HG03442 (cell line): ENCODE results near the gene EEF1A2.

Experiments
- ATAC-seq: cut with Tn5 transposase; IDR thresholded peaks from one replicate; pipeline ENCODE4 v1.9.1; 2021; ENCODE audit warnings: mild to moderate bottlenecking, moderate library complexity; ENCODE audit not compliant: unreplicated experiment

The EEF1A2 gene

DNA sequence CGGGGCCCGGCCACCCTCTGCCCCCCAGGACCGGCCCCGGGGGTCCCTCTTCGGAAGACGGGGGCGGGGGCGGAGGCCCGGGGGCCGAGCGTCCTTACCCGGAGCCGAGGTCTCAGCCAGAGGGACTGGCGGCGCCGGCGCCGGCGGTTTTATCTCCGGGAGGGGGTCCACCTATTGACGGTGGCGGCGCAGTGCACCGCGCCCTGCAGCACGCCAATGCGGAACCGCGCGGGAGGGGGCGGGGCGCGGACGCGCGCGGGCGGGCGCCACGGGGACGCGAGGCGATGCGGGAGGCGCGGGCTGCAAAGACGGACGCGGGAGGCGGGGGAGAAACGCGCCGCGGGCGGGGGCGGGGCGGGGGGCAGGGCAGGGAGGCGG lies at the start of gene EEF1A2:
Gene EEF1A2 (minus strand): TSS at position 124 of the 378 bp plus-strand sequence. CDS start 1,320 bp downstream, outside the sequence.
- no peak for ATAC-seq

DNA sequence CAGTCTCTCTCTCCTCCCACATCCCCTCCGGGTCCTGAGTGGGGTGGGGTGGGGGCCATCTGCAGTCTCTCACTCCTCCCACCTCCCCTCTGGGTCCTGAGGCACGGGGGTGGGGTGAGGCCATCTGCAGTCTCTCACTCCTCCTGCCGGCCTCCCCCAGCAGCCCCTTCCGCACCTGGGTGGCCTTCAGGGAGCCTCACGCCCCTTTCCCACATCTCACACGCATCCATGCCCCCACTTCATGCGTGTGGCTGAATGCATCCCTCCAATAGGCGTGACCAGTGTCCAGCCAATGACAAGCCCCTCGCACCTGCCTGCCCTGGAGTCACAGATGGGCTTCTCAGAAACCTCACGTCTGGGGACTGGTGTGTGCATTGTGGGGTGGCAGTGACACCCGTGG lies 49.7 kb upstream of the EEF1A2 start:
- no peak for ATAC-seq

DNA sequence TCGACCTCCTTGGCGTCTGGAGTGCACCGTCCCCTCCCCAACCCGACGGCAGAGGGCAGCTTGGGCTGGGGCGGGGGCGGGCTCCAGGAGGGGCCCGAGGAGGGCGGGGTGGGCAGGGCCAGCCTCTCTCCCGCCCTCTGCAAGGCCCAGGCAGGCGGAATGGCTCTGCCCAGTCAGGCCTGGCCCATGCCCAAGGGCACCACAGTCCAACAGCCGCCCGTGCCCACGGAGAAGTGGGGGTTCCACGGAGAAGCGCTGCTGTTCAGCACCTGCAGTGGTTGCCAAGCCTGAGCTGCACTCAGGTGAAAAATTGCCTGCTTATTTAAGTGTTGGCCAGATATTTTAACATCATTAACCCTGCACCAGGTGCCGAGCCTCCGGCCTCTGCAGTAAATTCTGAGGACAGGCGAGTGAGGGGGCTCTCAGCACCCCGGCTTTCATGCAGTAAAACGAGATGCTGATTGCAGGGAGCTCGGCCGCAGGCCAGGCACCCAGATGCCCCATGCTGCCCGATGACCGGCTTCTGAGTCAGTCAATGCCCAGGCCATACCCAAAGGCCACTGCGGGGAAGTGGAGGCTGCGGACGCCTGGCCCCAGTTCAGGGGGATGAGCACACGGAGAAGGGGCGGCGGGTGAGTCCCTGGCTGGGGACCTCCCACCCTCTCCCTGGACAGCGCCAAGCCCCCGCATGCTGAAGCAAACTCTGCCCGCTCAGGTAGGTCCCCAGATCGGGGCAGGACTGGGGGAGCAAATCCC lies 49.0 kb upstream of the EEF1A2 start, which contains the start of gene SRMS:
Gene SRMS (minus strand): TSS at position 25 of the 756 bp plus-strand sequence. CDS start 286 bp downstream, outside the sequence.
- no peak for ATAC-seq

DNA sequence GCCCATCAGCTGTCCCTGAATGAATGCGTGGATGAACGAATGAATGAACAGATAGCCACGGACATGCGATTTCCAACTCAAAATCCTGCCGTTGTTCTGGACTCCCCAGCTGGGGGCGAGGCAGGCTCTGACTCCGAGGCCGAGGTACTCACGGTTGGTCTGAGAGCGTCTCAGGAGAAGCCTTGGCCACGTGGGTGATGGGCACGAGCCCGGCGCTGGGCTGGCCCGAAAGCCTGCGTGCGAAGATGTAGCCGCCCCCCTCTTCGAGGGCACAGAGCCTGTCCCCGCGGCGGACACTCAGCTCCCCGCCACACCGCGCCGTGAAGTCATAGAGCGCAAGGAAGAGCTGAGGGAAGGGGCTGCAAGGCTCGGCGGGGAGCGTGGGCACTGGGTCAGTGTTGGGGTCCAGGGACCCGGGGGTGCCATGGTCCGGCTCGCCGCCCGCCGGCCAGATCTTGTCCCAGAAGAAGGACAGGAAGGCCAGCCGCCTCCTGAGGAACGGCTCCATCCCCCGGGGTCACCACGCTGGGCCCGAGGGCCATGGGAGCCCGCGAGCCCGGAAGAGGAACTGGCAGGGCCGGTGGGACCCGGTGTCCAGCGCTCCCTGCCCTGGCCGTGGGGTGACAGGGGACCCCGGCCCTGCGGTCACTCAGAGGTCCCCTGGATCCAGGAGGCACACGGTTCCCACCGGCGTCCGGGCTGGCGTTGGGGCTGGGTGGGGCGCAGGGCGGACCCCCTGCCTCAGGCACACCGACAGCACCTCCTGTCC lies 48.3 kb upstream of the EEF1A2 start:
- no peak for ATAC-seq

DNA sequence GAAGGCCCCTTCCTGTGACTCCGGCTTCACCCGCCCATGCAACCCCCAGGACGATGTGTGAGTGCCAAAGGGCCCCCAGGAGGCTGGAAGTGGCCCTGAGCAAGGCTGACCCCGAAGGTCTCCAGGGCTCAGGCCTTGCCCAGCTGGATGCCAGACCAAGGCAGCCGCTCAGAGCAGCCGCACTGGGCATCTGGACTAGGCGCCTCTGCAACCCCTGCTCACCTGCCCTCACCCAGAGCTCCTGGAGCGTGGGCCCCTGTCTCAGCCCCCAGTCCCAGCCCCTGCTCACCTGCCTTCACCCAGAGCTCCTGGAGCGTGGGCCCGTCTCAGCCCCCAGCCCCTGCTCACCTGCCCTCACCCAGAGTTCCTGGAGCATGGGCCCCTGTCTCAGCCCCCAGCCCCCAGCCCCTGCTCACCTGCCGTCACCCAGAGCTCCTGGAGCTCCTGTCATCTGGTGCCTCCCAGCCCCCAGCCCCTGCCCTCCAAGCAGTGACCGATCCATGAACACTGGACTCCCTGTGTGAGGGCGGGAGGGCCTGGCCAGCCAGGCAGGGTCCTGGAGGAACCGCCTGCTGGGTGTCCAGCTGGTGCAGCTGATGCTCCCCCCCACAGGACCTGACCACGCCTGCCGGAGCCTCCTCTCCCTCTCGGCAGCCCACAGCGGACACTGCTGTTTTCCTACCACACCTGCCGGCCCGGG lies 47.5 kb upstream of the EEF1A2 start:
- no peak for ATAC-seq

DNA sequence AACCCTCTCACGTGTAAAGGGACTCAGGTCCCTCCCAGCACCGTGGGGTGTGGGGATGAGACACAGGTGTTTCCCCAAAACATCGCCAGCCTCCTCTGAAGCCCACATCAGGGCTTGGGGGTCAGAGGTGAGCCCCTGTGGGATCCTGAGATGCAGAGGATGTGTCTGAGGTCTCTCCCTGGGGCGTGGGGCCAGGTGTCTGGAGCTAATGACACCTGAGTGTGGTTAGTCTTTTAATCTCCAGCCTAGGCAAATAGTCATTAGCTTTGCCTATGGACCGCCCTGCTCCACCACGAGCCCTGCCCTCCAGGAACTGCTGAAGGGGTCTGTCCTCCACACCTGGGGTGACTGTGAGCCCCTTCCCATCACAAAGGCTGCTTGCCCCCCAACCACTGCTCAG lies 46.9 kb upstream of the EEF1A2 start:
- ATAC-seq = no peak

DNA sequence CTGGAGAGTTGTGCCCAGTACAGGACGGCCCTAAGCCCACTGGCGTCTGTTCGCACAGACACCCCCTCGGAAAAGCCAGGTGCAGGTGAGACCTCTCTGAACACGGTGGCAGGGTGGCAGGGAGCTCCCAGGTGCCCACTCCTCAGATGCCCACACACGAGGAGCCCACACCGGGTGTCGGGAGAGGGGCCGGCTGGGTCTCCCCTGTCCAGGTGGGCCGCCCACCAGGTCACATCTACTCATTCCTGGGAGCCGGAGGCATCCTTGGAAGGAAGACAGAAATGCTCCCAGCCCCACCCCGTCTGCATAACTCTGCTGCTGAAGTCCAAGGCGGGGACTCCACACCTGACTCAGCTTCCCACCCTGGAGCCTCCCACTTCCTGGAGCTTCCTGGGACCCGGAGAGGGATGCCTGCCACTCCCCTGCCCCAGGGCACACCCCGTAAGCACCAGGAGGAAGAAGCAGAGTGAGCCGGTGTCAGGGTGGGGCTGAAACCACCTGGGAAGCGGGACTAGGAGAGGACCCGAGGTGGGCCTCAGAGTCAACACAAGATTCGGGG lies 46.2 kb upstream of the EEF1A2 start:
- no peak for ATAC-seq

DNA sequence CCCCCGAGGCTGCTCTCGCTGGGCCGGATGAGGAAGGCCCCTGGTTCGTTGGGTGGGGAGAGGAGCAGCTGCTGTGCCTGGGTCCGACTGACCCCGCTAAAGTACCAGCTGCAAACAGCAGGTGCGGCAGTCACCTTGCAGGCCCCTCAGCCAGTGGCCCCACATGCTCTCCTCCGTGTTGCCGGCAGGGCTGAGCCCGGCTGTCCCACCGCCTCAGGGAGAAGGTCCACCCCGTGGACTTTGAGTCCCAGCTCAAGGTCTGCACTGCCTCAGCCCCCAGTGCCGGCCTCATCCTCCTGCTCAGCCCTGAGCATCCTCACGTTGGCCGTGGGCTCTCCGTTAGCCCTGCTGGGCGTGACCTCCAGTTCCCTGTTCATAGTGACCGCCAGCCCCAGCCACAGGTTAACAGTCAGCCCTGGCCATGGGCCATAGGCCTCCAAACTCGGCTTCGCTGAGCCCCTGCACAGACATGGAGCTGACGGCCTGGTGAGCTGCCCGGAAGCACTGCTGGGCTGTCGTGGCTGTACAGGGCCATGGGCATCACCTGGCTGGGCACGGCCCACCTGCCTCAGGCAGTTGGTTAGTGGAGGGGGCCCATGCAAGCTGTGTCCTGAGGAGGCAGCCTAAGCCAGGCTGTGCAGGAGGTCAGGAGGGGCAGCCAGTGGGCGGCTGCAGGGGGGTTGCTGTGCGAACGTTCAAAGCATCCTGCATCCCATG lies 45.5 kb upstream of the EEF1A2 start:
- ATAC-seq = no peak

DNA sequence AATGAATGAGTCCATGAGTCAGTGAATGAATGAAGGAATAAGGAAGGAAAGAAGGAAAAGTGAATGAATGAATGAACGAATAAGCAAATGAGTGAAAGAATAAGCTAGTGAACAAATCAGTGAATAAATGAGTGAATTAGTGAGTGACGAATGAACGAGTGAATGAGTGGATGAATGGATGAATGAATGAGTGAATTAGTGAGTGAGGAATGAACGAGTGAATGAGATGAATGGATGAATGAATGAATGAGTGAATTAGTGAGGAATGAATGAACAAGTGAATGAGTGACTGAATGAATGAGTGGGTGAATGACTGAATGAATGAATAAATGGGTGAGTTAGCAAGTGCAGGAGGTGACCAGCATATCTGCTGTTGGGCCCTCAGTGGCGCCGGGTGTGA lies 44.9 kb upstream of the EEF1A2 start:
- ATAC-seq = no peak

DNA sequence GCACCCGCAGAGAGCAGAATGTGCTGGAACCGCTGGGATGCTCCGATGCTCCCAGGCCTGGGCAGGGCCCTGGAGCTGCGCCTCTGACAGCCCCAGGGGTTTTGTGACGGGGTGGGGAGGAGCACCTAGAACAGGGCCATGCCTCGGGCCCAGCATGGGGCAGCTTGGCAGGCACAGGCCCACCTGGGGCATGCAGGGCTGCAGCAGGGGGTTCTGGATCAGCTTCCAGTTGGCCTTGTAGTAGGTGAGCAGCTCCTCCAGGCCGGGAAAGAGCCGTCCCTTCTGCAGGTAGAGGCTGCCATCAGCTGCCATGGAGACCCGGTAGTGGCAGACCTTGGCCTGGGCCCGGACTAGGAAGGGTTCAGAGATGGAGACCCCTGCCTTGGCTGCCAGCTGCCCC lies 44.2 kb upstream of the EEF1A2 start:
- ATAC-seq = no peak

DNA sequence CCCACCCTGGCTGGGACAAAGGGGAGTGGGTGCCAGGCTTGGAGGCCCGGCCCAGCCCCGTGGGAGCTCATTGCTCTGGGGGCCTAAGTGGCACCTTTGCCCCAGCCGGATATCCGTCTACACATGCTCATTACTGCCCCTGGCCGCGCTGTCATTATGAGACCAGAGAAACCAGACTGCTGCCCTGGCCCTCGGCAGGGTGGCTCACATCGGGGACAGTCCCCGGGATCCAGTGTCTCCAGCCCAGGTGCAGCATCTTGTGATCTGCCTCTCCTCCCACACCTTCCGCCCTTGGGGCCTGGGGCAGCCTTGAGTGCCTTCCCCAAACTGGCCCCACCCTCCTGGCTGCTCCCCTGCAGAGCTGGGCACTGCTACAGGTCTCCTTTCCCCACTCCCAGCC lies 43.8 kb upstream of the EEF1A2 start:
- ATAC-seq = no peak

DNA sequence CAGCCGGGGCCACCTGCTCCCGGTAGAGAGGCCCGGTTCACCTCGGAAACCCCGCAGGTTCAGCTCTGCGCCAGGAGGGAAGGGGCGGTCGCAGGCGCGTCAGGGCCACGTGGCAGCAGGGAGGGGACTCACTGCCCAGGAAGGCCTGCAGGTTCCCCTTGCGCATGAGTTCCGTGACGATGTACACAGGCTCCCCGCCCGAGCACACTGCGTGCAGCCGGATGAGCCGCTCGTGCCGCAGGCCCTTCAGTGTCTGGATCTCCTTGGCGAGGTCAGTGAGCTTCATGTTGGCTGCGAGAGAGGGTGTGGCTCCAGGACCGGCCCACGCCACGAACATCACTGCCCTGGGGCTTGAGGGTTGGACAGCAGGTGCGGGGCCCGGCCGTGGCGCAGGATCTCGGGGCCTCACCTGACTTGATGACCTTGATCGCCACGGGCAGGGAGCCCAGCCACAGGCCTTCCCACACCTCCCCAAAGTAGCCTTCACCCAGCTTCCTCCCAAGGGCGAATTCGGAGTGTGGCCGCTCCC lies 43.2 kb upstream of the EEF1A2 start:
- no peak for ATAC-seq

DNA sequence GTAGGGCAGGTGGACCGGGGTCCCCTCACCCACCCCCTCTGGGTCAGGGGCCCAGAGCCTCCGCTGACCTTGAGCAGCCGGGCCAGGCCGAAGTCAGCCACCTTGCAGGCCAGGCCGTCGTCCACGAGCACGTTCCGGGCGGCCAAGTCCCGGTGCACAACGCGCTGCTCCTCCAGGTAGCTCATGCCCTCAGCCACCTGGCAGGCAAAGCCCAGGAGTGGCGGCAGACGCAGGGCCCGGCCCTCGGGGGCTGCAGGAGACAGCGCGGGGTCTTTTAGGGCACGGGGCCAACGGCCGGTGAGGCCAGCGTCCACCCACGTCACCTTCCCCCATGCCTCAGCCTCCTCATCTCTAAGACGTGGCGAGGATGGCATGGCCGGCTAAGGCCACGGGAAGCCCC lies 42.5 kb upstream of the EEF1A2 start:
- ATAC-seq = no peak

DNA sequence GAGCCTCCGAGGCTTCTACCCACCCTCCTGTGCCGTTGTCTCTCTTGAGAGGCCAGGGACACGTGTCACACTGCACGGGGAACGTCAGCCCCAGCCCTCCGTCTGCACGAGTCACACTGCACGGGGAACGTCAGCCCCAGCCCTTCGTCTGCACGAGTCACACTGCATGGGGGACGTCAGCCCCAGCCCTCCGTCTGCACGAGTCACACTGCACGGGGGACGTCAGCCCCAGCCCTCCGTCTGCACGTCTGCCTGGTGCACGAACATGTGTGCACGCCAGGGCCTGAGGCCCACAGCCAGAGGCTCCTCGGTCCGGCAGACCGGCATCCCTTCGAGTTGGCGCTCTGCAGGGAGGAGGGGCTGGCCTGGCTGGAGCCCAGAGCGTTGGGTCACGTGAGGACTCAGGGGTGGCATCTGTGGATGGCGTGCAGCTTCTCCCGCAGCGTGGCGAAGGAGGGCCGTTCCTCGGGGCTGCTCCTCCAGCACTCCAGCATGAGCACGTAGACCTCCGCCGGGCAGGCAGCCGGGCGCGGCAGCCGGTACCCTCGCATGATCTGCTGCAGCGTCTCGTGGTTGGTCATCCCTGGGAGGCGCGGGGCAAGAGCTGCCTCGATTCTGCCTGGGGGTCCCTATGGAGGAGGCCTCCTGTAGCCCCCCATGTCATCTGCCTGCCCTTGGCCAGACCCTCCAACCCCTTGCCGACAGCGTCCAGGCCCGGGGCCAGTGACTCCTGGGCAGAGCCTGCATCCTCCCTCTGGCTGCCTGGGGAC lies 41.7 kb upstream of the EEF1A2 start:
- ATAC-seq = no peak

DNA sequence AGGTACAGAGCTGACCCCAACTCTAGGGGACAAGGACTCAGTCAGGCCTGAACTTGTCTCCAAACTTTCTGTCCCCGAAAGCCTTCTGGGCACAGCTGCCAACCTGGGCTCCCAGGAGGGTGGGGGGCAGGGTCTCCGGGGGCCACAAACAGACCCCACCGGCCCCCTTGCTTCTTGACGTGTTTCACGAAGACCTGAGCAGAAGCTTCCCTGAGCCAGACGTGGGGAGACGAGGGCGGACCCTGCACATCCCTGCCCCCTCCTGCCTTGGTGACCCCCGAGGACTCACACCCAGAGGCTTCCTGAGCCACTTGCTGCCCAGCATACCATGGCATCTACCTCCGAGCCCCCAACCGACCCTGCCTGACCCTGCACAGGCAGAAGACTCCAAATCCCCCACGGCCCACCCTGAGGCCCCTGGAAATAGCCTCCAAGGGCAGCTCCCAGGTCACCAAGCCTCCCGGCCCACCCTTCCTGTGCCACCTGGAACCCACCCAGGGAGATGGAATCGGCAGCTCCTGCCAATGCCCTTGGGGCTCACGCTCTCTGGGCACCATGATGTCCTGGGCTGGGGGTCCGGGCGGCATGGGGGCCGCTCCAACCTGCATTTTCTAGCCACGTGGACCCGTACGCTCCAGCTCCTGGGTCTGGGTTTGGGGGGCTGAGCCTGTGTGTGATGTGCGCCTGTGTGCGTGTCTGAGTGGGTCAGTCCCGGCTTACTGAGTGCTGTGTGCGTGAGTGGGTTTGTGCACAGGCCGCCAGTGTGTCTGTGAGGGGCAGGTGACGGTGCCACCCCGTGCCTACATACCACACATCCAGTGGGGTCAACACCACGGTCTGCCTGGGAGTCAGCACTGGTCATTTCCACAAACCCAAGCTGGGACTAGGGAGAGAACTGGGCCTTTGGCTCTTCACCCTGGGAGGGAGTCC lies 40.8 kb upstream of the EEF1A2 start:
- ATAC-seq = no peak

DNA sequence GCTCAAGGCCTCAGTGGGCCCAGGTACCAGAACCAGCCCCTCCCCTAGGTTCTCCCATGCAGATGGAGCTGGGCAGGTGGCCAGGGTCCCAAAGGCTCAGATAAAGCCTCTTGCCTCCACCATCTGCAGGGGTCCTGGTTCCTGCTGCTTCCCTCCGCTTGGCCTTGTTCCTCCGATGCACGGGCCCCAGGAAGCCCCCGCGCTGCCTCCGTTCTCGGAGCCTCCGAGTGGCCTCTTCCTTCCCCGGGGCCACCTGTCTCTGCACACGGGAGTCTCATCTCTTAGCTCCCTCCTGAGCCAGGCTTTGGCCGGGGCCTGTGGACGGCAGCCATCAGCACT lies 40.2 kb upstream of the EEF1A2 start:
- no peak for ATAC-seq

DNA sequence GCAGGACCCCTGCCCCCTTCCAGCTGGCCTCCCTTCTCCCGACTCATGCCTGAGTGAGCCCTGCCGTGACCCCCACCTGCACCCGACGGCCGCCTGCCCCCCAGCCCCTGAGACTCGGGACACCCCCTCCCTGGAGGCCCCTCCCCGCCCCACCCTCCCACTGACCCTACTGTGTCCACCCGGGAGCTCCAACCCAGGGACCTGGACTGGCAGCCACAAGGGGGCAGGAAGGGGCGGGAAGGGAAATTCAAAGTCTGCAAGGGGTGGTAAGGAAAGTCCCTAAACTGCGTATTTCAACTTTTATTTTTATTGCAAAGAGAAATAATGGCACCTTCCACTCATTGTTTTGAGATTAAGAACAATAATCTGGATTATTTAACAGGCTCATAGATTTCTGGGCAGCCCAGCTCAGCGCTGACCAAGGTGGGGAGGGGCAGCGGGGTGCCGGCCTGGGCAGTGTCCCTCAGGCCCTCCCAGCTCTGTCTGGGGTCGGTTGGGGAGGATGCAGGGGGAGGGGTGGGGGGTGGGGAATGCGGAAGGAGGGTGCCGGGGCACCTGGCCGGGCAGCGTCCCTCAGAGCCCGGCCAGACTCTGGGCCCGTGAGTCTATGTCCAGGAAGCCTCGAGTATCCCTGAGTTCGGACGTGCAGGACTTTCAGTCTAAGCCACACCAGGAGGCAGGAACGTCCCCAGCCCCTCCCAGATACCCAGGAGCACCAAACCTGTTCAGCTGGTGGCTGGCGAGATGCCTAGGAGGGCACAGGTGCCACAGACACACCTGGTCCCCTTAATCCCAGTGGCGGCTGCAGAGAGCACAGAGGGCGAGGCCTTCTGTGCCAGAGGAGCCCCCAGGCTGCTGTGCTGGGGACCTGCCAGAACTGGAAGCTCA lies 39.6 kb upstream of the EEF1A2 start:
- no peak for ATAC-seq
